Measurements from ENCODE around the gene PADI1. TPM values are rescaled to one million over a fixed set of nuclear protein-coding genes. Genes with fewer than 3 reads are reported as not detected.

The PADI1 gene
- total and polyA plus RNA-seq, 2 donors (not counting 1 experiment from before 2014, with no cell fraction given), result not detected

DNA sequence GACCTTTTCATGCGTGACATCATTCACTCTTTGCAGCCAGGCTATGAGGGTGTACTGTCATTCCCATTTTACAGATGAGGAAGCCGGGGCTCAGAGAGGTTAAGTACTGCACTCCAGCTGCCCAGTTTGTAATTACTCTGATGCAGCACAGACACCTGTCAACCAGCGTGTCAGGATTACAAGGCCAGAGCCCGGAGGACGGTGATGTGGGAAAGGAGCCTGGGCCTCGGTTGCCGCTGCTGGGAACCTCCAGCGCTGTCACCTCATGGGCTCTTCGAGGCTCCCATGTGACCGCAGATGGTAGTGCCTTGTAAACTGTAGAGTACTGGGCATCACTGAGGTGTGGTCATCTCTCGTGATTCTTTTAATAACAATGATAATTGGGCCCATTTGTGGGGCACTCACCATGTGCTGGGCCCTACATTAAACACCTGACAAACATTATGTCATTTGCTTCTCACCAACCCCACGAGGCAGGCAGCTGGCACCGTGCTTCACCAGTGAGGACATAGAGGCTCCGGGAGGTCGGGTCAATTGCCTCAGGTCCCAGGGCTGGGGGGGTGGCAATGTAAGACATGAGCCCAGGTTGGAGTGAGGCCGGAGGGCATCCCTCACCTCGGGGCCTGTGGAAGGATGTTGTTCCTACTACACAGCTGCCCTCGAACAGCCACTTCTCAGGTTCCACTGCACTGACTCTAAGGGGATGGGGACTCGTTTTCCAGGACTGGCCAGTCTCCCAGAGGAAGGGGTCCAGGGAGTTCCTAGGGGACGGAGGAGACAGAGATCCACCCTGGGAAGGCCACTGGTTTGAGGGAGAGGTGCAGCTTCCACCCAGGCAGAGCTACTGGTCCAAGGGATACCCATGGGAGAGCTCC is 42.8 kb upstream of the PADI1 start:
- Histone ChIP-seq H3K79me2 (ENCODE audit: control insufficient read depth, insufficient read depth, low read length) (no peaks in the 10 kb centered on the region), H2AFZ (ENCODE audit: insufficient read depth, low read depth, low read length, poor library complexity, severe bottlenecking) (no peak overlapping the region), H4K20me1 (ENCODE audit: control insufficient read depth, insufficient read depth, low read length, poor library complexity, severe bottlenecking) (no peaks in the 10 kb centered on the region), H3K27me3 (replicated peaks in 1 of 4; ENCODE audit: control extremely low read depth in 1 of 4, control insufficient read depth in 3 of 4, insufficient read depth in 4 of 4, low read length in 3 of 4) (no peaks in the 10 kb centered on the region), H3K27ac (ENCODE audit: low read length in 2 of 2) (no peak overlapping the region), H3K9ac (ENCODE audit: low read length) (no peak overlapping the region), H3K36me3 (replicated peaks in 1 of 2; ENCODE audit: control extremely low read depth in 1 of 2, control insufficient read depth in 1 of 2, extremely low read depth in 1 of 2, insufficient read depth in 2 of 2, low read length in 1 of 2) (no peaks in the 10 kb centered on the region), H3K4me3 (ENCODE audit: control extremely low read depth in 1 of 5, extremely low read depth in 1 of 5, insufficient read depth in 1 of 5, low read depth in 2 of 5, low read length in 4 of 5) (no peak overlapping the region), H3K4me2 (replicated peaks; ENCODE audit: low read depth, low read length, poor library complexity, severe bottlenecking) (no peak overlapping the region), H3K9me3 (ENCODE audit: control extremely low read depth in 1 of 3, control insufficient read depth in 2 of 3, insufficient read depth in 1 of 3, low read length in 2 of 3) (peaks cover 0 to 3% (median 0%) of the 10 kb centered on the region in 3 donors), H3K4me1 (ENCODE audit: control insufficient read depth in 2 of 2, insufficient read depth in 2 of 2, low read length in 2 of 2) (no peaks in the 10 kb centered on the region)
- no peak for ATAC-seq (ENCODE audit: low read depth)
- ChIA-PET POLR2A (no interaction called here), CTCF (no interaction called here)
- peaks cover 5% of the 10 kb centered on the region for H3K27me3 Mint-ChIP-seq
- TF ChIP-seq, protein P1, sequence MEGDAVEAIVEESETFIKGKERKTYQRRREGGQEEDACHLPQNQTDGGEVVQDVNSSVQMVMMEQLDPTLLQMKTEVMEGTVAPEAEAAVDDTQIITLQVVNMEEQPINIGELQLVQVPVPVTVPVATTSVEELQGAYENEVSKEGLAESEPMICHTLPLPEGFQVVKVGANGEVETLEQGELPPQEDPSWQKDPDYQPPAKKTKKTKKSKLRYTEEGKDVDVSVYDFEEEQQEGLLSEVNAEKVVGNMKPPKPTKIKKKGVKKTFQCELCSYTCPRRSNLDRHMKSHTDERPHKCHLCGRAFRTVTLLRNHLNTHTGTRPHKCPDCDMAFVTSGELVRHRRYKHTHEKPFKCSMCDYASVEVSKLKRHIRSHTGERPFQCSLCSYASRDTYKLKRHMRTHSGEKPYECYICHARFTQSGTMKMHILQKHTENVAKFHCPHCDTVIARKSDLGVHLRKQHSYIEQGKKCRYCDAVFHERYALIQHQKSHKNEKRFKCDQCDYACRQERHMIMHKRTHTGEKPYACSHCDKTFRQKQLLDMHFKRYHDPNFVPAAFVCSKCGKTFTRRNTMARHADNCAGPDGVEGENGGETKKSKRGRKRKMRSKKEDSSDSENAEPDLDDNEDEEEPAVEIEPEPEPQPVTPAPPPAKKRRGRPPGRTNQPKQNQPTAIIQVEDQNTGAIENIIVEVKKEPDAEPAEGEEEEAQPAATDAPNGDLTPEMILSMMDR (IDR thresholded peaks at IDR 0.05), result no peak
- no peak for TF ChIP-seq EZH2 (IDR thresholded peaks at IDR 0.05; ENCODE audit: borderline replicate concordance, insufficient read depth, low read depth, low read length, poor library complexity, severe bottlenecking)
- WGBS (ENCODE audit: insufficient coverage), result 95% methylated on average over 16 of the region's 20 CpGs
- H3K27ac Mint-ChIP-seq, result no peak overlapping the region
- H3K4me3 Mint-ChIP-seq, result no peak overlapping the region
- intact Hi-C loops (cut with micrococcal nuclease), result no loop called here
- DNase-seq, result no peak
- H3K4me1 Mint-ChIP-seq, result no peaks in the 10 kb centered on the region
- H3K9me3 Mint-ChIP-seq (ENCODE audit: insufficient read depth), result peaks cover 2% of the 10 kb centered on the region

DNA sequence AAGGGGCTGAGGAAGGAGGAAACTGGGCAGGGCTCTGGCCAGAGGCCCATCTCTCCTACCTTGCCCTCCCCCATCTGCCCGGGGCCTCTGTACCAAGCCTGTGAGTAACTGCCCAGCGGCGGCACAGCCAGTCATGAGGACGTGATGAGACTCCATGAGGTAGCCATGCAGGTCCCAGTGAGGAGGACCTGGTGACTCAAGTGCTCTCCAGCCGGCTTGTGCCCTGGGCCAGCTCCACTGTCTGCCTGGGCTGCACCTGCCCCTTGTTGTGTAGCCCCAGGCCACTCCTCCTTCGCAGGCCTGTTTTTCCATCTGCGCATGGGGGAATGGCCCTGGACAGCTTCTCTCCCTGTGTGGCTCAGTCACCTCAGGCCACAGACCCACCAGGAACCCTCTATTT is 42.0 kb upstream of the PADI1 start:
- ATAC-seq (ENCODE audit: low read depth), result no peak
- POLR2A ChIA-PET, result no interaction called here
- TF ChIP-seq, protein P1 (IDR thresholded peaks at IDR 0.05), result no peak
- no peak for TF ChIP-seq EZH2 (IDR thresholded peaks at IDR 0.05; ENCODE audit: borderline replicate concordance, insufficient read depth, low read depth, low read length, poor library complexity, severe bottlenecking)
- Histone ChIP-seq H3K9ac (ENCODE audit: low read length) (no peak overlapping the region), H3K79me2 (ENCODE audit: control insufficient read depth, insufficient read depth, low read length) (no peaks in the 10 kb centered on the region), H4K20me1 (ENCODE audit: control insufficient read depth, insufficient read depth, low read length, poor library complexity, severe bottlenecking) (no peaks in the 10 kb centered on the region), H3K27me3 (replicated peaks in 1 of 4; ENCODE audit: control extremely low read depth in 1 of 4, control insufficient read depth in 3 of 4, insufficient read depth in 4 of 4, low read length in 3 of 4) (no peaks in the 10 kb centered on the region), H3K4me3 (ENCODE audit: control extremely low read depth in 1 of 5, extremely low read depth in 1 of 5, insufficient read depth in 1 of 5, low read depth in 2 of 5, low read length in 4 of 5) (no peak overlapping the region), H3K36me3 (replicated peaks in 1 of 2; ENCODE audit: control extremely low read depth in 1 of 2, control insufficient read depth in 1 of 2, extremely low read depth in 1 of 2, insufficient read depth in 2 of 2, low read length in 1 of 2) (no peaks in the 10 kb centered on the region), H3K4me2 (replicated peaks; ENCODE audit: low read depth, low read length, poor library complexity, severe bottlenecking) (no peak overlapping the region), H3K4me1 (ENCODE audit: control insufficient read depth in 2 of 2, insufficient read depth in 2 of 2, low read length in 2 of 2) (no peaks in the 10 kb centered on the region), H3K9me3 (ENCODE audit: control extremely low read depth in 1 of 3, control insufficient read depth in 2 of 3, insufficient read depth in 1 of 3, low read length in 2 of 3) (no peaks in the 10 kb centered on the region), H2AFZ (ENCODE audit: insufficient read depth, low read depth, low read length, poor library complexity, severe bottlenecking) (no peak overlapping the region), H3K27ac (ENCODE audit: low read length in 2 of 2) (no peak overlapping the region)
- WGBS (ENCODE audit: insufficient coverage), result 94% methylated on average over 7 of the region's 7 CpGs
- Mint-ChIP-seq H3K4me3 (no peak overlapping the region), H3K27me3 (peaks cover 5% of the 10 kb centered on the region), H3K4me1 (no peaks in the 10 kb centered on the region), H3K27ac (no peak overlapping the region), H3K9me3 (ENCODE audit: insufficient read depth) (peaks cover 2% of the 10 kb centered on the region)
- CTCF ChIA-PET, result no interaction called here
- intact Hi-C loops (cut with micrococcal nuclease), result no loop called here
- no peak for DNase-seq

Data from B cell (primary cell).